ENCODE measurements around the gene MEGF6. TPM values are rescaled to one million over a fixed set of nuclear protein-coding genes. Genes with fewer than 3 reads are reported as not detected.
"Not testable (repeated sequence)": the region's sequence is repeated elsewhere in the genome, so short reads cannot be mapped to it uniquely, and the experiment has no call there.

Gene MEGF6
- total and polyA plus RNA-seq, 9 of the 15 experiments (the other 6 are each of a cell fraction or from before 2014, with no cell fraction given), result 0.03 to 1.7 (median 0.24) TPM; not detected in 3

DNA sequence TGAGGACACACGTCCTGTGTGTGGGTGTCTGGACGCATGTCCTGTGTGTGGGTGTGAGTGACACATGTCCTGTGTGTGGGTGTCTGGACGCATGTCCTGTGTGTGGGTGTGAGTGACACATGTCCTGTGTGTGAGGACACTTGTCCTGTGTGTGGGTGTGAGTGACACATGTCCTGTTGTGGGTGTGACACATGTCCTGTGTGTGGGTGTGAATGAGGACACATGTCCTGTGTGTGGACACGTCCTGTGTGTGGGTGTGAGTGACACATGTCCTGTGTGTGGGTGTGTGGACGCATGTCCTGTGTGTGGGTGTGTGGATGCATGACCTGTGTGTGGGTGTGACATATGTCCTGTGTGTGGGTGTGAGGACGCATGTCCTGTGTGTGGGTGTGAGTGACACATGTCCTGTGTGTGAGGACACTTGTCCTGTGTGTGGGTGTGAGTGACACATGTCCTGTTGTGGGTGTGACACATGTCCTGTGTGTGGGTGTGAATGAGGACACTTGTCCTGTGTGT lies 25.9 kb downstream of the MEGF6 start:
- H3K4me1 ChIP-seq (replicated peaks in 1 of 2; ENCODE audit: control insufficient read depth in 2 of 2, insufficient read depth in 2 of 2, low read length in 2 of 2); H3K36me3 ChIP-seq (ENCODE audit: control insufficient read depth, insufficient read depth, low read length); H3K79me2 ChIP-seq (ENCODE audit: control insufficient read depth, insufficient read depth, low read length); H4K20me1 ChIP-seq (replicated peaks; ENCODE audit: control insufficient read depth, insufficient read depth, low read length); H3K27ac ChIP-seq (ENCODE audit: extremely low read depth, low read depth, low read length); CTCF ChIA-PET (ENCODE audit: low intra/inter-chr PET ratio); DNase-seq (ENCODE audit: extremely low read depth in 1 of 4, low spot score in 3 of 4); in situ Hi-C loops (cut with MboI); ATAC-seq; H3K9me3 ChIP-seq (replicated peaks; ENCODE audit: control insufficient read depth, insufficient read depth, low read depth, low read length); H2AFZ ChIP-seq (ENCODE audit: low read depth, low read length); intact Hi-C loops (cut with micrococcal nuclease); H3K9ac ChIP-seq (ENCODE audit: insufficient read depth in 1 of 2, low read depth in 2 of 2, low read length in 2 of 2); BruUV-seq (replicated peaks); H3K9me1 ChIP-seq (ENCODE audit: control insufficient read depth, insufficient read depth, low read length); POLR2A ChIA-PET; H3K4me3 ChIP-seq; H3K4me2 ChIP-seq (ENCODE audit: insufficient read depth, low read length): not testable (repeated sequence)
- TF ChIP-seq, protein P1, sequence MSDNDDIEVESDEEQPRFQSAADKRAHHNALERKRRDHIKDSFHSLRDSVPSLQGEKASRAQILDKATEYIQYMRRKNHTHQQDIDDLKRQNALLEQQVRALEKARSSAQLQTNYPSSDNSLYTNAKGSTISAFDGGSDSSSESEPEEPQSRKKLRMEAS (CRISPR knock-in tag; IDR thresholded peaks at IDR 0.05), result 0 out of 2 replicates have a peak, but pooled peaks have one; percentile 18
- 0 out of 2 replicates have a peak, but pooled peaks have one; percentile 11 for TF ChIP-seq EGR1 (conservative IDR thresholded peaks at IDR 0.05)
- H3K27me3 ChIP-seq (ENCODE audit: control insufficient read depth in 2 of 2, insufficient read depth in 2 of 2, low read length in 2 of 2), result peaks cover 5 to 25% of the 10 kb centered on the region in 2 experiments; a peak in 3 of 5 replicates
- 3% methylated on average over 6 of the region's 6 CpGs for WGBS (ENCODE audit: insufficient coverage, low coverage, missing lambda C conversion rate)
- peak; percentile 75 for FAIRE-seq

DNA sequence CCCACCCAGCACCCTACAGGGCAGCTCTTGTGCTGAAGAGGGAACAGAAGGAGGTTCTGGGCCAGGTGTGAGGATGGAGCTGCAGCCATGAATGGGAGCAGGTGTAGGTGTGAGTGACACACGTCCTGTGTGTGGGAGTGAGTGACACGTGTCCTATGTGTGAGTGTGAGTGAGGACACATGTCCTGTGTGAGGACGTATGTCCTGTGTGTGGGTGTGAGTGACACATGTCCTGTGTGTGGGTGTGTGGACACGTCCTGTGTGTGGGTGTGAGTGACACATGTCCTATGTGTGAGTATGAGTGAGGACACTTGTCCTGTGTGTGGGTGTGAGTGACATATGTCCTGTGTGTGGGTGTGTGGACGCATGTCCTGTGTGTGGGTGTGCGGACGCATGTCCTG lies 26.4 kb downstream of the MEGF6 start:
- H3K4me3 ChIP-seq, result no peak overlapping the region
- WGBS (ENCODE audit: insufficient coverage, low coverage, missing lambda C conversion rate), result 10% methylated on average over 7 of the region's 7 CpGs
- H3K27ac ChIP-seq (ENCODE audit: extremely low read depth, low read depth, low read length), result no peak overlapping the region; the same call in 2 of the 3 replicates
- ChIA-PET CTCF (ENCODE audit: low intra/inter-chr PET ratio) (no interaction called here), POLR2A (no interaction called here)
- no peak overlapping the region for H2AFZ ChIP-seq (ENCODE audit: low read depth, low read length)
- no TSS peak for BruUV-seq (replicated peaks)
- in situ Hi-C loops (cut with MboI), result no loop called here
- DNase-seq (ENCODE audit: extremely low read depth in 1 of 4, low spot score in 3 of 4) (no peak), FAIRE-seq (no peak), ATAC-seq (no peak)
- H3K79me2 ChIP-seq (ENCODE audit: control insufficient read depth, insufficient read depth, low read length), result no peaks in the 10 kb centered on the region
- peaks cover 4% of the 10 kb centered on the region; the same call in 1 of the 2 replicates for H3K9me3 ChIP-seq (replicated peaks; ENCODE audit: control insufficient read depth, insufficient read depth, low read depth, low read length)
- H3K36me3 ChIP-seq (ENCODE audit: control insufficient read depth, insufficient read depth, low read length), result no peaks in the 10 kb centered on the region
- TF ChIP-seq SAFB2 (IDR thresholded peaks at IDR 0.05; ENCODE audit: borderline replicate concordance, low read depth, low read length, severe bottlenecking) (no peak), CBX3 (IDR thresholded peaks at IDR 0.05; ENCODE audit: borderline replicate concordance in 1 of 2, low read length in 2 of 2) (no peak), SMARCB1 (IDR thresholded peaks at IDR 0.05; ENCODE audit: insufficient read length, low read depth) (no peak), BRD4 (IDR thresholded peaks at IDR 0.05) (no peak), CXXC5 (CRISPR knock-in tag; IDR thresholded peaks at IDR 0.05) (no peak), DMBX1 (CRISPR knock-in tag; IDR thresholded peaks at IDR 0.05; ENCODE audit: borderline replicate concordance) (no peak), NR2C2 (CRISPR knock-in tag; IDR thresholded peaks at IDR 0.05) (no peak), NR2C2 (tag; IDR thresholded peaks at IDR 0.05) (no peak), HDGF (IDR thresholded peaks at IDR 0.05) (no peak), EGR1 (conservative IDR thresholded peaks at IDR 0.05) (peak; percentile 68)
- TF ChIP-seq, protein P1 (CRISPR knock-in tag; IDR thresholded peaks at IDR 0.05), result 0 out of 2 replicates have a peak, but pooled peaks have one; percentile 23
- no peak overlapping the region for H3K9ac ChIP-seq (ENCODE audit: insufficient read depth in 1 of 2, low read depth in 2 of 2, low read length in 2 of 2)
- H3K27me3 ChIP-seq (ENCODE audit: control insufficient read depth in 2 of 2, insufficient read depth in 2 of 2, low read length in 2 of 2), result peaks cover 1 to 20% of the 10 kb centered on the region in 2 experiments; a peak in 3 of 5 replicates
- intact Hi-C loops (cut with micrococcal nuclease), result no loop called here
- H3K4me1 ChIP-seq (replicated peaks in 1 of 2; ENCODE audit: control insufficient read depth in 2 of 2, insufficient read depth in 2 of 2, low read length in 2 of 2), result no peaks in the 10 kb centered on the region
- H3K9me1 ChIP-seq (ENCODE audit: control insufficient read depth, insufficient read depth, low read length), result no peaks in the 10 kb centered on the region
- H3K4me2 ChIP-seq (ENCODE audit: insufficient read depth, low read length), result no peak overlapping the region
- 0 out of 2 replicates have a peak, but pooled peaks cover 5% of the 10 kb centered on the region for H4K20me1 ChIP-seq (replicated peaks; ENCODE audit: control insufficient read depth, insufficient read depth, low read length)

Measured in K562 (cell line).